Mammary epithelial cell (primary cell): ENCODE measurements around the gene TRAM2.

Source experiments
- CTCF ChIP-seq, 2 donors: IDR thresholded peaks in 1 of 2; conservative IDR thresholded peaks in 1 of 2; 2 replicates each; pipeline ENCODE4 v1.5.1; 2011 to 2012; ENCODE audit warnings: inconsistent platforms in 2 of 2, low read length in 2 of 2, mild to moderate bottlenecking in 2 of 2, control low read depth in 1 of 2, low read depth in 1 of 2; ENCODE audit not compliant: insufficient read depth in 1 of 2; ENCODE audit errors: extremely low read depth in 1 of 2
- EZH2 ChIP-seq: IDR thresholded peaks from 2 replicates; pipeline ENCODE4 v1.6.1; 2012; ENCODE audit warnings: low read length, inconsistent platforms, borderline replicate concordance

GRCh38 chr6:52474173-52474572 lies 102.7 kb downstream of the TRAM2 start:
- no peak for TF ChIP-seq CTCF (conservative IDR thresholded peaks at IDR 0.05 in 1 of 2, IDR thresholded peaks at IDR 0.05 in 1 of 2; ENCODE audit: extremely low read depth in 1 of 2, insufficient read depth in 1 of 2, low read depth in 1 of 2, low read length in 2 of 2)
- TF ChIP-seq EZH2, result no peak
